ENCODE results near the gene ZNF446. TPM values are rescaled to one million over a fixed set of nuclear protein-coding genes. Genes with fewer than 3 reads are reported as not detected.
A peak's percentile ranks its signal among the peaks of the same experiment; 100 is the strongest.

The ZNF446 gene
- total RNA-seq, 1 experiment from 2014 or later: 5.1 TPM

DNA sequence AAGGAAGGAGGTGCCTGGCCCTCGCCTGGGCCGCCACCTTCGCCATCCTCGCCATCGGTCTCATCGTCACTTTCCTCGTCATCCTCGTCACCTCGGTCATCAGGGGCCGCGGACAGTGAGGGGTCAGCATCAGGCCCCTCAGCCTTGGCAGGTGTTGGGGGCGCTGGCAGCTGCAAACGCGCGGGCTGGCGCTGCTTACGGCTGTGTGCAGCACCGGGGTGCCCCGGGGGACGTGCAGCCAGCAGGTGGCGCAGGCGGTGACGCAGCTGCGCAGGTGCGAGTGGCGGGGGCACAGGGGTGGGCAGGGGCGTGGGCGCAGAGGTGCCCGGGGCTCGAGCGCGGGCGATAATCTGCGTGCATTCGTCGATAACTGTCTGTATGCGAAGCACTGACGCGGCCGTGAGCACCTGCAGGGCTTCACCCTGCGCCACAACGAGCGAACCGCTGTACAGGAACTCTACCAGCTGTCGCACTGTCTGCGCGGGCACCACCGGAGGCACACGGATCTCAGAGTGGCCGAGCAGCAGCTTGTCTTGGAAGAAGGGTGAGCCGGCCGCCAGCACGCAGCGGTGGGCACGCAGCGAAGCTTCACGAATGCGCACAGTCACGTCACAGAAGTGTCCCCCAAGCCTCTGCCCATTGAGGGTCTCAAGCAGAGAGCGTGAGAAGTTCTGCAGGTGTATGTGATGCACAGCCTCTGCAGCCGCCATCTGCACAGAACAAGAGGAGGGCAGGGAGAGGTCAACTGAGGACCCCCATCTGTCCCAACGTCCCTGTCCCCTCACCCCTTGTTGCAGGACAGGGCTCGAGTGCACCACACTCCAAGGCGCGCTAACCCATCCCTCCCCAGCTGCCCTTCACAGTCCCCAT, 41.0 kb downstream of the ZNF446 start:
- Histone ChIP-seq H3K4me3 (no peak overlapping the region), H3K27me3 (replicated peaks) (no peaks in the 10 kb centered on the region), H3K27ac (no peak overlapping the region), H3K9me3 (replicated peaks) (no peaks in the 10 kb centered on the region), H3K36me3 (peaks cover 38% of the 10 kb centered on the region), H3K4me1 (replicated peaks) (peaks cover 9% of the 10 kb centered on the region)
- no peak for DNase-seq (ENCODE audit: low read depth in 1 of 2, low spot score in 2 of 2)

DNA sequence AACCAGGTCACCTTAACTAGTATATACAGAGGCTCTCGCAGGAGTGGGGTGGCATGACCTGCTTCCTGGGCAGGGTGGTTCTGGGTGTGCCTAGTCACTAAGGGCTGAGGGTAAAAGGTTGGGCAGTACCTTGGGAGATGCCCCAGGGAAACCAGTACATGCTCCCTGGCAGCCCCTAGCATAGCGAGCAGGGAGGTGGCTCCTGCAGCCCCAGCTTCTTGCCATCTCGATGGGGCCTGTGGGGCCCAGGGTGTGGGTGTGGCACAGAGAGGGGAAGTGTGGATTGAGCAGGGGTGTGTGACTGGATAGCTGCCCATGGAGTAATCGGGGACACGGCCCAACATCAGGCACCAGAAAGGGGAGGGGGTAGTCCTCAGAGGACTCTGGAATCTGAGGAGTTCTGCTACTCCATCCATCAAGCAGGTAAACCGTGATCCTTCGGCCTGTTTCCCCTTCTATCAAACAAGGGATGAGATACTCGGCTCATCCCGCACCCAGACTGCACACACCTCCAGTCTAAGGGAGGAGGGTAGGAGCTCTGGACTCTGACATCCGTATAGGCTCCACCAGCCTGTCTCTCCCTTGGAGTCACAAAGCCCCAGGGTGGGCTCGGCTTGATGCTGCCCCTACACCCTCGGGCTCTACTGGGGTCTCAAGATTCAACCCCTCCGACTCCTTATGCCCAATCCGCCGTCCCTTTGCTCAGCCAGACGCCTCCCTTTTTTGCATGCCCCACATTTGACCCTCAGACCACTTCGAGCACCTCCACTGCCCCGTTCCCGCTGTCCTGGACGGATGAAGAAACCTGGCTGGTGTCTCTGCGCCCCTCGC, 42.3 kb downstream of the ZNF446 start:
- no peaks in the 10 kb centered on the region for H3K9me3 ChIP-seq (replicated peaks)
- H3K4me1 ChIP-seq (replicated peaks): peaks cover 9% of the 10 kb centered on the region
- no peaks in the 10 kb centered on the region for H3K27me3 ChIP-seq (replicated peaks)
- H3K4me3 ChIP-seq: peak overlapping the region; percentile 71
- H3K36me3 ChIP-seq: peaks cover 35% of the 10 kb centered on the region
- no peak for DNase-seq (ENCODE audit: low read depth in 1 of 2, low spot score in 2 of 2)
- H3K27ac ChIP-seq: no peak overlapping the region

- peaks cover 9% of the 10 kb centered on the region for H3K4me1 ChIP-seq (replicated peaks)
- H3K9me3 ChIP-seq (replicated peaks): no peaks in the 10 kb centered on the region
- H3K27ac ChIP-seq: peak overlapping the region; percentile 59
- H3K4me3 ChIP-seq: peak overlapping the region; percentile 71
- peak in 1 of 2 experiments; percentile 79 for DNase-seq (ENCODE audit: low read depth in 1 of 2, low spot score in 2 of 2)
- peaks cover 30% of the 10 kb centered on the region for H3K36me3 ChIP-seq
- H3K27me3 ChIP-seq (replicated peaks): no peaks in the 10 kb centered on the region
Observed at GRCh38 chr19:58519087-58519354, 42.9 kb downstream of the ZNF446 start.

GRCh38 chr19:58519355-58520256, 43.5 kb downstream of the ZNF446 start, which contains the start of gene ZBTB45:
ZBTB45 (minus strand) TSS chr19:58519810; CDS start chr19:58517673, 2,137 bp downstream.
- peaks cover 9% of the 10 kb centered on the region for H3K4me1 ChIP-seq (replicated peaks)
- H3K9me3 ChIP-seq (replicated peaks): no peaks in the 10 kb centered on the region
- no peaks in the 10 kb centered on the region for H3K27me3 ChIP-seq (replicated peaks)
- peaks cover 26% of the 10 kb centered on the region for H3K36me3 ChIP-seq
- H3K27ac ChIP-seq: peak within 1 kb of the TSS; percentile 59
- DNase-seq (ENCODE audit: low read depth in 1 of 2, low spot score in 2 of 2): peak; percentile 94 to 96
- peak within 1 kb of the TSS; percentile 71 for H3K4me3 ChIP-seq

- Histone ChIP-seq H3K27ac (peak overlapping the region; percentile 59), H3K4me1 (replicated peaks) (peaks cover 9% of the 10 kb centered on the region), H3K36me3 (peaks cover 24% of the 10 kb centered on the region), H3K9me3 (replicated peaks) (no peaks in the 10 kb centered on the region), H3K27me3 (replicated peaks) (no peaks in the 10 kb centered on the region), H3K4me3 (peak overlapping the region; percentile 71)
- DNase-seq (ENCODE audit: low read depth in 1 of 2, low spot score in 2 of 2): no peak
Observed at GRCh38 chr19:58520257-58520599, 44.1 kb downstream of the ZNF446 start.

DNA sequence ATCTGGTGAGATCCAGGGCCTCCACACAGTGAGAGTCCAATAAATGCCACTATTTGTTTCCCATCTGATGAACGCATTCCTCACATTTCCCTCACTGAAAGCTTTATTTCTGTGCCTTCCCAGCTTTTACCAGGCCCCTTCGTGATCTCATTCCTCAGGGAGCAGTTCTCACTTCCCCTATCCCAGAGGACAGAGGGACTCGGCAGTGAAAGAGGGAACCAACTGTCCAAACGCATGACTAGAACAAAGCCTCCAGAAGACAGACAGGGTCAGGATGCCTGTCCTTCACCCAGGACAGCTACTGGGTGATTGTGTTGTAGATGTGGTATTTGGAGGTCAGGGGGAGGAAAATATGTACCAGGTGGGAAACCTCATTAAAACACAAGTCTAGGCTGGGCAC, 45.5 kb downstream of the ZNF446 start:
- Histone ChIP-seq H3K27ac (no peak overlapping the region), H3K27me3 (replicated peaks) (no peaks in the 10 kb centered on the region), H3K4me1 (replicated peaks) (peaks cover 9% of the 10 kb centered on the region), H3K9me3 (replicated peaks) (no peaks in the 10 kb centered on the region), H3K4me3 (no peak overlapping the region), H3K36me3 (peaks cover 13% of the 10 kb centered on the region)
- no peak for DNase-seq (ENCODE audit: low read depth in 1 of 2, low spot score in 2 of 2)

DNA sequence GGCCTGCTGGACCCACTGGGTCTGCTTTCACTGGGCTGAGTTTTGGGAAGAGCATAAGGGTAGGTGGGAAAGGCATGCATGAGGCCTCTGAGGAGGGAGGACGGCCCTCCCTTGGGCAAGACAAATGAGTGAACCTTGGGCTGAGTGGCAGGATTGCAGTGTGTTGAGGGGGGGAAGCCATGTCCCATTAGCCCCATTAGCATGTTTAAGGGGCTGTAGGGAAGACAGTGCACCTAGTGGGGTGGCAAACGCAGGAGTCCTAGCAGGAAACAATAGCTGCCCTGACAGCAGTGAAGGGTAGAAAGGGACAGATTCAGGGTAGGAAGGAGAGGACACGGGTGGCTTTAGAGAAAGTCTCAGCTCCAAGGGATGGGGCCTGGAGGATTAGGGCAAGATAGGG, 46.6 kb downstream of the ZNF446 start:
- Histone ChIP-seq H3K27ac (no peak overlapping the region), H3K9me3 (replicated peaks) (no peaks in the 10 kb centered on the region), H3K4me1 (replicated peaks) (peaks cover 9% of the 10 kb centered on the region), H3K4me3 (no peak overlapping the region), H3K27me3 (replicated peaks) (no peaks in the 10 kb centered on the region), H3K36me3 (0 out of 2 replicates have a peak, but pooled peaks cover 4% of the 10 kb centered on the region)
- DNase-seq (ENCODE audit: low read depth in 1 of 2, low spot score in 2 of 2): no peak

- no peak overlapping the region for H3K4me3 ChIP-seq
- no peaks in the 10 kb centered on the region for H3K4me1 ChIP-seq (replicated peaks)
- H3K9me3 ChIP-seq (replicated peaks): 0 out of 2 replicates have a peak, but pooled peaks cover 3% of the 10 kb centered on the region
- no peaks in the 10 kb centered on the region for H3K36me3 ChIP-seq
- no peak overlapping the region for H3K27ac ChIP-seq
- H3K27me3 ChIP-seq (replicated peaks): peaks cover 18% of the 10 kb centered on the region
- no peak for DNase-seq (ENCODE audit: low read depth in 1 of 2, low spot score in 2 of 2)
Observed at GRCh38 chr19:58529405-58529804, 53.3 kb downstream of the ZNF446 start.

Other genes starting within 250 kb of the ZNF446 start
- 42.4 and 50.5 TPM in 2 replicates for gene ZNF544, start 247.4 kb upstream of the ZNF446 start, total RNA-seq (2014; rRNA removed; shearing (Covaris generic))
- gene ZNF8, start 197.4 kb upstream of the ZNF446 start, total RNA-seq (2014; rRNA removed; shearing (Covaris generic)): 2.5 and 4.1 TPM in 2 replicates
- 44.4 and 59.3 TPM in 2 replicates for gene ERVK3-1, start 171.0 kb upstream of the ZNF446 start, total RNA-seq (2014; rRNA removed; shearing (Covaris generic))
- 2.5 and 3.2 TPM in 2 replicates for gene ZSCAN22, start 149.4 kb upstream of the ZNF446 start, total RNA-seq (2014; rRNA removed; shearing (Covaris generic))
- gene A1BG, start 122.9 kb upstream of the ZNF446 start, total RNA-seq (2014; rRNA removed; shearing (Covaris generic)): 23.6 and 67.7 TPM in 2 replicates
- 0.19 and 1.3 TPM in 2 replicates for gene ZNF497, start 113.6 kb upstream of the ZNF446 start, total RNA-seq (2014; rRNA removed; shearing (Covaris generic))
- gene ZNF837, start 95.3 kb upstream of the ZNF446 start, total RNA-seq (2014; rRNA removed; shearing (Covaris generic)): 2.5 and 7.0 TPM in 2 replicates
- gene RPS5, start 89.1 kb upstream of the ZNF446 start, total RNA-seq (2014; rRNA removed; shearing (Covaris generic)): 1,597 and 2,220 TPM in 2 replicates
- gene RNF225, start 80.7 kb upstream of the ZNF446 start, total RNA-seq (2014; rRNA removed; shearing (Covaris generic)): 0.53 TPM in 1 of 2 replicates, not detected in the other
- 9.6 and 13.5 TPM in 2 replicates for gene ZNF584, start 67.7 kb upstream of the ZNF446 start, total RNA-seq (2014; rRNA removed; shearing (Covaris generic))
- gene ZNF132, start 36.2 kb upstream of the ZNF446 start, total RNA-seq (2014; rRNA removed; shearing (Covaris generic)): 2.8 and 6.0 TPM in 2 replicates
- gene ZNF324B, start 24.7 kb upstream of the ZNF446 start, total RNA-seq (2014; rRNA removed; shearing (Covaris generic)): 4.9 and 6.7 TPM in 2 replicates
- 6.4 and 15.1 TPM in 2 replicates for gene ZNF324, start 9.3 kb upstream of the ZNF446 start, total RNA-seq (2014; rRNA removed; shearing (Covaris generic))
- 0.38 and 0.55 TPM in 2 replicates for gene SLC27A5, start 35.6 kb downstream of the ZNF446 start, total RNA-seq (2014; rRNA removed; shearing (Covaris generic))
- gene ZBTB45, start 43.5 kb downstream of the ZNF446 start, total RNA-seq (2014; rRNA removed; shearing (Covaris generic)): 4.2 and 4.7 TPM in 2 replicates
- 343 and 432 TPM in 2 replicates for gene TRIM28, start 67.7 kb downstream of the ZNF446 start, total RNA-seq (2014; rRNA removed; shearing (Covaris generic))
- 92.8 and 116 TPM in 2 replicates for gene CHMP2A, start 78.8 kb downstream of the ZNF446 start, total RNA-seq (2014; rRNA removed; shearing (Covaris generic))
- gene UBE2M, start 82.3 kb downstream of the ZNF446 start, total RNA-seq (2014; rRNA removed; shearing (Covaris generic)): 79.2 and 109 TPM in 2 replicates
- 5.0 and 7.4 TPM in 2 replicates for gene MZF1, start 97.0 kb downstream of the ZNF446 start, total RNA-seq (2014; rRNA removed; shearing (Covaris generic))